ENCODE data around the gene TNIK. TPM values are rescaled to one million over a fixed set of nuclear protein-coding genes. Genes with fewer than 3 reads are reported as not detected.

Gene TNIK
- total and polyA plus RNA-seq, 2 of the 4 experiments (the other 2 are of a cell fraction): 3.4 to 6.3 TPM

- Histone ChIP-seq H2AK5ac (ENCODE audit: low read depth, low read length) (no peak overlapping the region), H2AFZ (replicated peaks; ENCODE audit: low read length, poor library complexity) (no peak overlapping the region), H3K23ac (ENCODE audit: low read depth, low read length) (no peak overlapping the region), H4K8ac (ENCODE audit: low read depth in 2 of 2, low read length in 2 of 2) (no peak overlapping the region), H4K91ac (ENCODE audit: insufficient read depth, low read depth, low read length) (no peak overlapping the region), H3K9me1 (ENCODE audit: insufficient read depth, low read length) (no peaks in the 10 kb centered on the region), H3K4me3 (ENCODE audit: insufficient read depth, low read depth, low read length) (no peak overlapping the region), H3K14ac (replicated peaks; ENCODE audit: low read depth, low read length) (no peak overlapping the region), H3K4me2 (ENCODE audit: low read depth, low read length) (no peak overlapping the region), H3K27ac (ENCODE audit: insufficient read depth, low read length) (no peak overlapping the region), H3K56ac (ENCODE audit: extremely low read depth, insufficient read depth, low read length) (no peak overlapping the region), H2BK15ac (ENCODE audit: low read depth, low read length) (no peak overlapping the region), H2BK20ac (ENCODE audit: low read depth, low read length) (no peak overlapping the region), H2AK9ac (replicated peaks; ENCODE audit: low read depth, low read length, poor library complexity) (no peak overlapping the region), H3K27me3 (ENCODE audit: control insufficient read depth, insufficient read depth, low read length) (no peaks in the 10 kb centered on the region), H2BK5ac (ENCODE audit: low read depth, low read length, poor library complexity, severe bottlenecking) (no peak overlapping the region), H4K20me1 (ENCODE audit: insufficient read depth, low read length) (no peaks in the 10 kb centered on the region), H3K9me3 (ENCODE audit: control insufficient read depth, insufficient read depth, low read length) (no peaks in the 10 kb centered on the region), H3K4ac (ENCODE audit: low read depth, low read length) (no peak overlapping the region), H3K18ac (ENCODE audit: low read depth, low read length) (no peak overlapping the region), H3K36me3 (ENCODE audit: control insufficient read depth, insufficient read depth, low read length) (peaks cover 2% of the 10 kb centered on the region; the same call in 1 of the 2 replicates), H3K9ac (ENCODE audit: low read depth, low read length) (no peak overlapping the region), H3K4me1 (ENCODE audit: control insufficient read depth, insufficient read depth, low read length) (no peaks in the 10 kb centered on the region), H2BK120ac (ENCODE audit: low read depth, low read length) (no peak overlapping the region), H3K79me1 (ENCODE audit: low read depth in 1 of 2, low read length in 2 of 2) (no peaks in the 10 kb centered on the region), H4K5ac (ENCODE audit: low read depth, low read length) (no peak overlapping the region)
- POLR2A ChIA-PET (ENCODE audit: unreplicated experiment): no interaction called here
- in situ Hi-C loops (cut with MboI; ENCODE audit: low sequenced_read_pairs): no loop called here
- intact Hi-C loops (cut with micrococcal nuclease): no loop called here
- BruUV-seq (replicated peaks): no TSS peak
- 100% methylated on average over 1 of the region's 1 CpG; no CpG with 5 or more reads in 1 of the 2 experiments for WGBS, 2 experiments (ENCODE audit: extremely low coverage in 2 of 2, insufficient read length in 1 of 2)
- TF ChIP-seq MAFK (IDR thresholded peaks at IDR 0.05; ENCODE audit: low read depth, low read length) (peak; percentile 79), MAZ (IDR thresholded peaks at IDR 0.05; ENCODE audit: borderline replicate concordance, low read depth, low read length) (no peak)
- dilution Hi-C loops (cut with HindIII; ENCODE audit: low sequenced_read_pairs, unreplicated experiment): no loop called here
- ATAC-seq (ENCODE audit: low read depth) (no peak), DNase-seq (no peak)
- CTCF ChIA-PET: no interaction called here
These were observed 394.5 kb downstream of the TNIK start for GRCh38 chr3:171065732-171066131.

All from IMR-90 (cell line).